Stimulated activated CD4-positive, alpha-beta T cell treated with anti-CD3 and anti-CD28 coated beads, TNF-alpha, amount 100 ng/mL, for 24 hours (primary cell): ENCODE measurements around the gene BEST3.
"Not testable (repeated sequence)": the region's sequence is repeated elsewhere in the genome, so short reads cannot be mapped to it uniquely, and the experiment has no call there.

Source experiments
- DNase-seq, 3 experiments: peaks; one replicate each; pipeline ENCODE4 v3.0.0-alpha.2; 2020; ENCODE audit warnings: low read depth in 3 of 3

Gene BEST3

GRCh38 chr12:69688021-69688420 lies 11.1 kb downstream of the BEST3 start:
- DNase-seq = no peak

DNA sequence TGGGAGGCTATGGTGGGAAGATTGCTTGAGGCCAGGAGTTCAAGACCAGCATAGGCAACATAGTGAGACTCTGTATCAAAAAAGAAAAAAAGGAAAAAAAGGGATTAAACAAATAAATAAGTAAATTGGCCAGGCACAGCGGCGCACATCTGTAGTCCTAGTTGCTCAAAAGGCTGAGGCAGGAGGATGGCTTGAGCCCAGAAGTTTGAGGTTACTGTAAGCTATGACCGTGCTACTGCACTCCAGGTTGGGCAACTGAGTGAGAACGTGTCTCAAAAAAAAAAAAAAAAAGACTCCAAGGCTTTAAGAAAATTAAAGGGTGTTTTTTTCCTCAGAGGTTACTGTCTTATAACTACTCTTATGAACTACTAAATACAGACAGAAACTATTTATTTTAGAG lies 11.7 kb downstream of the BEST3 start:
- DNase-seq = no peak

- no peak for DNase-seq
Observed at GRCh38 chr12:69686731-69687130, 12.4 kb downstream of the BEST3 start.

GRCh38 chr12:69685810-69686209 lies 13.3 kb downstream of the BEST3 start:
- no peak for DNase-seq

DNA sequence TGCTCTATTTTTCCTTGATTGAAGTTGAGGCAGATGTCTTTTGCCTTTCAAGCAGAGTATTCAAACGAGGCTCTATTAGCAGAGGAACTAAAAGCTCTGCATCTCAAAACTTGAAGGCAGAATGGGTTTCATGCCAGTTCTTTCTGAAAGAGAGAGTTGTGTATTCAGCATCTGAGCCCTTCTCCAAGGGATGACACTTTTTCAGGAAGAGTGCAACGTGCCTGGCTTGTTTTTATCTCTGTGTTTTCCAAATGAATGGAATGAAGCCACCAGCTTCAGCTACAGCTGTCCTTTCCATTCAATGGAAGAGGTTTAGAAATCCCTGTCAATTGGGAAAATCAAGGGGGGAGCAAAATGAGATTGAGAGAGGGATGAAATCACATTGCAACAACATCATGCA lies 14.6 kb downstream of the BEST3 start:
- no peak for DNase-seq

GRCh38 chr12:69682110-69682755 lies 16.9 kb downstream of the BEST3 start:
- no peak for DNase-seq

GRCh38 chr12:69679119-69679518 lies 20.0 kb downstream of the BEST3 start:
- no peak for DNase-seq

DNA sequence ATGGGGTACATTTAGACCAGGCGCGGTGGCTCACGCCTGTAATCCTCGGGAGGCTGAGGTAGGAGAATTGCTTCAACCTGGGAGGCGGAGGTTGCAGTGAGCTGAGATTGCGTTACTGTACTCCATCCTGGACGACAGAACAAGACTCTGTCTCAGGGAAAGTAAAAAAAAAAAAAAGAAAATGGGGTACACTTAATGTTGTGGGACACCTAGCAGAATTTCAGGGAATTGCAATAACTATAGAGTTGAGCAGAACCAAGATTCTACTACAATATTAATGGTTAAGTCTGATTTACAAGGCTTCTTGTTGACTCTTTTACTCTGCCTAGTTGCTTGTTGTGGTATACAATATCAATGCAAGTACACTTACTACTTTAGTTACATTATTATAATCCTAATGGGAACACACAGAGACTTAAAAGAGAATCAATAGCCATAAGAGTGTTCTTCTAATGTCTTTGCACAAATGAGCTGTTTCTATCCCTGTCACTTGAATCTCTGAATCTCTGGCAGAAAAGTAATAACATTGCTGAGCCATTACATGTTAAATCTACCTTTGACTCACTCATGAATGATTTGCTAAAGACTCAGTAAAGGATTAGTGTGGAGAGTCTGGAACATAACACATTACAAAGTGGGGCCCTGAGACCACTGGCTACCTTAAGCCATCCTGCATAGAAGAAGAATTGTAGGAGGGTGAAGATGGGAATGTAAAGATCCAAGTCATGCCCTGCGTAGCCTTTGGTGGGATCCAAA lies 22.7 kb downstream of the BEST3 start:
- no peak for DNase-seq

DNA sequence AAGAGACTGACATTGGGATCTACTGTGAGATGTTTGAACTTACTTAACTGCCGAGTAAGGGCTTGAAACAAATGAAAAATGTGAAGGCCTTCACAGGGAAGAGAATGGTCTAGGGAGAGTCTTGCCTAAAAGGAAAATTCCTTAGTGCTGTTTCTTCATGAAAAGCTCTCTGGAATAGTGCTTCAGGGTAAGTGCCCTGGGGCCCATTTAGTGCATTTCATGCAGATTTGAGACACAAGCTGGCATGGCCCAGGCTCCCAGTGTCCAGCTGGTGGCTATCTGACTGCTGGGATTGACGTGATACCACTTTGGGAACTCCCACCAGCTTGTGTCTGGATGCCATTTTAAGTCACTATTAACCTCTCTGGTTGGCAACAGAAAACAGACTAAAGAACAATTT lies 26.9 kb downstream of the BEST3 start:
- no peak for DNase-seq

- no peak for DNase-seq
Observed at GRCh38 chr12:69671597-69671996, 27.5 kb downstream of the BEST3 start.

DNA sequence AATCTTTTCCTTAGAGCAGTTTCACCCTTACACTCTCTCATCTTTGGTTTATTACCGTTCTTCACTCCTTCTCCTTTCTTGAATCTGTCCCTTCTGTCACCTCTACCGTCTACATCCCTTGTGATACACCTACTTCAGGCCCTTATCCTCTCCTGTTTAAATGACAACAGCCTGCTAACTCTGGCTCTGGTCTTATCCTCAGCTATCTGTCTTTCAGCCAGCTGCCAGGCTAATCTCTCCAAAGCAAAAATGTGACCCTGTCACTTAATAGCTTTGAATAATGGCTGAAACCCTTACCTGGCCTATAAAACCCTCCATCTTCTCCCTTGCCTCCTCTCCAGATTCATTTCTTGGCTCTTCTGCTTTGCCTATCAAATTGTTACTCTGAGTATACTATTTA lies 32.3 kb downstream of the BEST3 start:
- no peak for DNase-seq

DNA sequence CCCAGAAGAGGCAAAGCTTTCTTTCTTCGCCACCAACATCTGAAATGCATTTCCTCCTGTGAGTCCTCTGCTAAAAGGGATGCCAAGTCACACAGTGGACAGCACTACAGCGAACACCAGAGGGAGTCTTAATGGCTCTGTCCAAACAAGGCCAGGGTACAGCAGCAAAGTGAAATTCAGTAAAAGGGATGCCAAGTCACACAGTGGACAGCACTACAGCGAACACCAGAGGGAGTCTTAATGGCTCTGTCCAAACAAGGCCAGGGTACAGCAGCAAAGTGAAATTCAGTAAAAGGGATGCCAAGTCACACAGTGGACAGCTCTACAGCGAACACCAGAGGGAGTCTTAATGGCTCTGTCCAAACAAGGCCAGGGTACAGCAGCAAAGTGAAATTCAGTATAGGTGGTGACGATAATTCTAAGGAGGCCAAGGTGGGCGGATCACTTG lies 34.1 kb downstream of the BEST3 start:
- DNase-seq = not testable (repeated sequence)

GRCh38 chr12:69663726-69664125 lies 35.4 kb downstream of the BEST3 start:
- no peak for DNase-seq

DNA sequence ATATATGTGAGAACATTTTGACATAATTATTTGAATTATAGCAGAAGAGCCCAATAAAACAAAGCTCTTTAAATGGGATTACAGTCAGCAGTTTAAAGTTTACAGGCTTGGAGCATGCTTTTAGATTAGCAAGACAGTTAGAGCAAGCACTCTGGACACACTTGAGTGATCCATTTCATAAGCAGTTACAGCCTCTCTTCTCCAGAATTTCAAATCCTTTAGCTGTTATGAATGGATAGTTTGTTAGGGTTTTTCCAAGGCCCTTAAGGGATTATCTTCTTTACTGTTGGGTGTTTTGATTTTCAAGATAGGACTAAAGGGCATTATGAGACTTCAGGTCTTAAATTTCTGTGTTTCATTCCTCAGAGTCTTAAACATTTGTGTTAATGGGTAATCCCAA lies 36.3 kb downstream of the BEST3 start:
- no peak for DNase-seq

DNA sequence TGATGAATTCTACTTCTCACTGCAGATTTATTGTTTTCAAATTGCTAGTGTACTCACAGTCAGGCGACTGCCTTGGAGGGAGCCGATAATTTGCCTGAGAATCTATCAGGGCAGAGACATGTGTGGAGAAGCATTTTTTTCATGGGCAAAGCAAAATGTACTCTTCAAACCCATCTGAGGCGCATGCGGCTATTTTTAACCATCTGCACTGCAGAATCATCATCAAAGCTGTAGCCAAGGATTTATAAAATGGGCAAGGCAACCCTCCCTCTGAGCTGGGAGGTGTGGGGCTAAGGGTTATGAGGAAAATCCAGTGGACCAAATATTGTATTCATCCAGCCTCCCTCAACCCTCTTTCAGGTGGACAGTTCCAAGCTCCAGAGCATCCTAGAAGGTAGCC lies 37.7 kb downstream of the BEST3 start:
- no peak for DNase-seq

DNA sequence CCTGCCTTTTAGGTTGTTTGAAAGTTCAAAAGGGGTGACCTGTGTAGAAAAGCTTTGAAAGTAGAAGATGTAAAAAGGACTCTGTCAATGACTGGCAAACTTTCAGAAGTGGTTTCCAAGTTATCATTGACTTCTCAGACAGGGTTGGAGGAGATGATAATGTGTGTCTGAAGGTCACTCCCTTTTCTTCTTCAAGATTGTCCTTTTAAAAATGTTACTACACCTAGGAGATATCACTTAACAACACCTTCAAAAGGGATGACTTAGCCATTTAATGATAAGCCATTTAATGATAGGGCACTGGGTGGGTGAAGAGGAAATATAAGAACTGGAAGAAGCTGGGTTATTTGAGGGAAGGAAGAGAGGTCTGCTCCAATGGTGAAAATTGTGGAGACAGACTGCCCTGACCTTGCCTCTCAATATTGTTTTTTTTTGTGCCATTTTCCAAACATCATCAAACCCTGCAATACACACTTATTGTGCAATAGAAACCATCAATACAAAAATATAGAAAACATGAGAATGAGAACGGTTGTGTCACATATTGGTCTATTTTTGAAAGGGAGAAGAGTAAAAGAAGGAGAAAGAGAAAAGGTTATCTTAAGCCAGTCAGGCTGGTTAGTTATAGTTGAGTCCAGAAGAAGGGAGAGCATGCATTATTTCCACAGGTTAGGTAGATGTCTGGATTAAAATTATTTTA lies 38.8 kb downstream of the BEST3 start:
- DNase-seq = no peak

- DNase-seq = no peak
Observed at GRCh38 chr12:69658203-69658602, 40.9 kb downstream of the BEST3 start.

DNA sequence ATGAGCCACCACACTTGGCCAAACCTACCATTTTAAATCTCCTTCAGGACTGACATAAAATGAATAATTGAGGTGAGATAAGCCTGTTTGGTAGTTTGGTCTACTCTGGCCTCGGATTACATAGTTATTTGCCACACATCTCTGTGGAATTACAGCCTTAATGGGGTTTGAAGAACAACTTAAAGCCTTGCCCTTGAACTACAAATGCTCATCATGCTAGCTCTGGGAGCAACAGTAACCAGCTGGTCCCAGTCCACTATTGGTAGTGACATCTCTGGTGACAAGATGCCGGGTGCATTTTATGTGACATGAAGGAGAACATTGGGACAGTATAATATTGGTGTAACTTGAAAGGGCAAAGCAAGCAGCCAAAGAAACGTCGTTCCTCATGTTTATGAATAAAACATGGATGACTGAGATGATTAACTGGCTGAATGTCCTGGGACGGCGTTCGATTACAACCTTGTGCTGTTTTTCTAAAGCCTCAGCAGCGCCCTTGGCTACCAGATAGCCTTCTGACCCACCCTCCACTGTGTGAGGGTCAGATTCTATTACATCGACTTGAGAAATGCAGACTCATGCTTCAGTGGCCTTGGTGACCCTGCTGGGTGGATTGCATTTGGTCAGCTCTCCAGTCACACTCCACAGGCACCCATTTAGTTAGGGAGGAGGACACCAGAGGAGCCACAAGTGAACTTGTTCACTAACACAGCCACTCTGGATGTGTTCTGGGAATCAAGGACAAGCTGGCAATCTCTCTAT lies 41.5 kb downstream of the BEST3 start:
- DNase-seq = no peak

- DNase-seq = no peak
Observed at GRCh38 chr12:69655616-69656340, 43.3 kb downstream of the BEST3 start.

DNA sequence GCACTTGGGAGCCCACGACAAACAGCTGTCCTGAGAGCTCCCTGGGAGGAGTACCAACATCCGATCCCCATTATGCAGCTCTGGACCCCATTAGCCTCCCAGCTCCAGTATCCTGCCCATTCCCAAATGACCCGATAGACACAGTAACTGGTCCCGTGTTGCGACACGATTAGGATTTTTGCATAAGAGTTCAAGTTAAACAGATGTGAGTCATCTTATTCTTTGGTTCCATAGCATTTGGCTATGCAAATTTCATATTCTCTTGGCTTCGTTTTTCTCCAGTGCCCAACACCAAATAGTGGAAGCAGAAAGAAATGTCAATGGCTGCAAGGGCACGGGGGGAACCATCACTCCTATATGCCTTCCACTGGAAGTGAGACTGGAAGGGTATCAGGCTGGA lies 45.4 kb downstream of the BEST3 start:
- DNase-seq = no peak

GRCh38 chr12:69651922-69652321 lies 47.2 kb downstream of the BEST3 start:
- DNase-seq = no peak

- DNase-seq = no peak
Observed at GRCh38 chr12:69649529-69649928, 49.6 kb downstream of the BEST3 start.
